ENCODE results near the gene TMEM200A.
"Not testable (repeated sequence)": the region's sequence is repeated elsewhere in the genome, so short reads cannot be mapped to it uniquely, and the experiment has no call there.

TMEM200A gene

GRCh38 chr6:130365166-130366106, at the start of gene TMEM200A:
TMEM200A (plus strand) TSS chr6:130366017; CDS start chr6:130440423, 74,406 bp downstream.
- no peak for DNase-seq

GRCh38 chr6:130320908-130321307, 44.9 kb upstream of the TMEM200A start:
- DNase-seq: no peak

GRCh38 chr6:130322673-130323268, 43.0 kb upstream of the TMEM200A start:
- DNase-seq: peak; percentile 85

GRCh38 chr6:130324657-130325056, 41.2 kb upstream of the TMEM200A start:
- no peak for DNase-seq

DNA sequence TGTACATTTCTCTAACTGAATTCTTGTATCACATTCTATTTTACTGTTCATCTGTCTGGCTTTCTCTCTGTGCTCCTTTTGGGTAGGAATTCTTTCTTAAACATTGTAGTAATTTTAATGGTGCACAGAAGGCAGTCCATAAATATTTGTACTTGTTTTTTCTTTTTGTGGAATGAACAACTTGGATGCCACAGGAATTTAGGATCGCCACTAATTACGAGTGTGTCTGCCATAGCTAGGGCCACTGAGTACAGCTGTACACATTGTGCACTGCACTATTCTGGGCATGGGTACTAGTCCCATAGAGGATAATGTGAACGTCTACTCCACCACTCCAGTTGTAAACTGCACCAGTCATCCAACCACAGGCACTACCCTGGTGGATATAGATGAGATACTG, 39.3 kb upstream of the TMEM200A start:
- no peak for DNase-seq

- no peak for DNase-seq
Measured at GRCh38 chr6:130337534-130337933, 28.3 kb upstream of the TMEM200A start.

DNA sequence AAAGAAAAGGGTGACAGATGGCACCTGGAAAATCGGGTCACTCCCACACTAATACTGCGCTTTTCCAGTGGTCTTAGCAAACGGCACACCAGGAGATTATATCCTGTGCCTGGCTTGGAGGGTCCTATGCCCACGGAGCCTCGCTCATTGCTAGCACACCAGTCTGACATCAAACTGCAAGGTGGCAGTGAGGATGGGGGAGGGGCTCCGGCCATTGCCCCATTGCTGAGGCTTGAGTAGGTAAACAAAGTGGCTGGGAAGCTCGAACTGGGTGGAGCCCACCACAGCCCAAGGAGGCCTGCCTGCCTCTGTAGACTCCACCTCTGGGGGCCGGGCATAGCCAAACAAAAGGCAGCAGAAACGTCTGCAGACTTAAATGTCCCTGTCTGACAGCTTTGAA, 19.5 kb upstream of the TMEM200A start:
- DNase-seq: not testable (repeated sequence)

GRCh38 chr6:130354322-130354721, 11.5 kb upstream of the TMEM200A start:
- DNase-seq: no peak

GRCh38 chr6:130355572-130355971, 10.2 kb upstream of the TMEM200A start:
- DNase-seq: no peak

DNA sequence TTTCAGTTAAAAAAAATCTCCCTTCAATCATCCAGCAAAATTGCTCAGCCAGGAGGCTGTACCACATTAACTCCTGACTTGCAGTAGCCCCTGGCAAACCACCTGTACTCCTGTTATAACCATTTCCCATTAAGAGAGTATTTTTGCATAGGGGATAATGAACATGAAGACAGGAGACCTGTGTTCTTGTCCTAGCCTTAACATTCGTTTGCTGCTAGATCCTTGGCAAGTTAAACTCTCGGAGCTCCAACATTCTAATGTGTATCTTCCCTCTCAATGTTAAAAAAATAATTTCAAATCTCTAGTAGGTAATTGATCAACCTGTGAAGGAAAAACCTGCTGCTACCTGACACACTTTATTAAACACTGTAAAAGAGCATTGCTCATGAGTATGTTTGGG, 8.4 kb upstream of the TMEM200A start:
- DNase-seq: no peak

DNA sequence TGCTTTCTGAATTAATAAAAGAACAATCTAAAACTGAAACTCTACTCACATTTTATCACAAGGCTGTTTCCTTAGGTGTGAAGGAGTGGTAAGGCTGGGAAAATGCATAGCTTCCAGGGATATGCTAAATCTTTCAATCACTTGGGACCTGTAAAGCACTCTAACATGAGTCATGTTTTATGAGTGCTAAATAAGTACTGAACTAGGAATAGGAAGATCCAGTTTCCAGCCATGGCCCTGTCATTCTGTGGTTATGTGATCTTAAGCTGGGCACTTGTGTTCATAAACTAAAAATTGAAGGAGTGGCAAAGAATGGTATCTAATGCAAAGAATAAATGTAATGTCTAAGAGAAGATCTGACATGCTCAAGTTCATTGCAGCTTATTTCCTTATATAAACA, 6.1 kb upstream of the TMEM200A start:
- no peak for DNase-seq

DNA sequence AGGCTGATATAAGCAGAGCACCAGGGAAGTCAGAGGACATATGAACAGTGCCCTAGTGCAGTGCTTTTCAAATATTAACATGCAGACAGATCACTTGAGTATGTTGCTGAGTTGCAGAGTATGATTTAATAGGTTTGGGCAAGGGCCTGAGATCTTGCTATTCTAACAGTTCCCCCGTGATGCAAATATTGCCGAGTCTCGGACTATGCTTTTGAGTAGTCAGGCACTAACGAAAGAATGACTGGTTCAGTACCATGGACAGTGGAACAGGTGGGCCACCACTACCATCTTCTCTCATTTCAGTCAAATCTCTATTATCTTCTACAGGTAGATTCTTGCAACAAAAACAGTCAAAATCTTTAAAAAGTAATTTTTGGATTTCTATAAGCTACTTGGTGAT, 3.7 kb upstream of the TMEM200A start:
- peak; percentile 34 for DNase-seq

GRCh38 chr6:130364224-130364780, 1.5 kb upstream of the TMEM200A start:
- DNase-seq: no peak

DNA sequence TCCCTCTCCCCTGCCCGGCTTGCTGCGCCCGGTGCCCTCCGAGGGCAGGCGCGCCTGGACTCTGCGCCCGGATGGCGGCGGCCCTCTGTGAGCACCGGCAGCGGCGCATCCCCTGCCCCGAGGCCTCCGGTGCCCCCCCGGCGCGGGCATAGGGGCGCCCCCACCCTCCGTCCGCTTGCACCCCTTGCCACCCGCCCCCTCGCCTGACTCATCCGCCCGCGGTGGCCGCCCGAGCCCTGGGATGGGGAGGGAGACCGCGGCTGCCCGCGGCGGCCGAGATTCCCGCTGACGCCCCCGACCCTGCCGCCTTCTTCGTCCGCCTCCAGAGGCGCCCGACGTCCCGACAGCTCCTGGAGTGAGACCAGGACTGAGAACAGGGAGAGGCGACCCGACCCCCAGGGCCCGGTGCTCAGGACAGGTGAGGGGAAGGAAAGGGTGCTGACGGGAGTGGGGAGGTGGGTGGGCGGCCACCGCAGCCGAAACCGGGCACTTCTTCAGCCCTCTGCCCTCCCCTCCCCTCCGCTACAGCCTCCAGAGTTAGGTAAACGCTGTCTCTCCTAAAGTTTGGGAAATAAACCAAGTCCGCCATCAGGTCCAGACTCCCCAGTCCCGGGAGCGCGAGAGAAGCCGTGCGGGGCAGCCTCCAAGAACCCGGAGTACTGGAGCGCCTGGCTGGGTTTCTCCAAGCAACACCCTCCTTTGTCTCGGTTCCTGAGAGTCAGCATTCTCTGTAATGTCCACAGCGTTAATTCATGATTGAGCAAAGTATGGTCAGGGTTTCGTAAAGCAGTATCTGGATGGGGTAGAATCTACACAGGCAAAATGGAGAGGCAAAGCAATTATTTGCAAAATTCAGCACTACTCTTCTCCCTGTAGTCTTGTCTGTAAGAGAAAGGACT, 539 bp downstream of the TMEM200A start:
- no peak for DNase-seq

DNA sequence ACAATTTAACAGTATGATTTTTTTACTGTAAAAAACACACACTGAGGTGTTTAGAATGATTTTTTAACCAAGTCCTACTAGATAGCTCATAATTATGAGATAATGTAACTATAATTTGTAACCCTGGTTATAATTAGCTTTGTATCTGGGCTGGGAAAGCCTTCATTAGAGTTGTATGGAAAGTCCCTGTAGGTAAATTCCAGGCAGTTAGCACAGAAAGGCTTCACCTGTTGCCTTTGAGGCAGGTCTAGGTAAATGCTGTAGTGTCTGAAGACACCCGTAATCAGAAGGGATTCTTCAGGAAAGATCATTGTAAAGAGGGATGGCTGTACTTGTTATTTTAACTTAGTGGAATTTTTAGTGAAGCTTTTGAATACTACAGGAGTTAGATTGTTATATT, 1.9 kb downstream of the TMEM200A start:
- no peak for DNase-seq

- DNase-seq: no peak
Measured at GRCh38 chr6:130368576-130368975, 2.8 kb downstream of the TMEM200A start.

DNA sequence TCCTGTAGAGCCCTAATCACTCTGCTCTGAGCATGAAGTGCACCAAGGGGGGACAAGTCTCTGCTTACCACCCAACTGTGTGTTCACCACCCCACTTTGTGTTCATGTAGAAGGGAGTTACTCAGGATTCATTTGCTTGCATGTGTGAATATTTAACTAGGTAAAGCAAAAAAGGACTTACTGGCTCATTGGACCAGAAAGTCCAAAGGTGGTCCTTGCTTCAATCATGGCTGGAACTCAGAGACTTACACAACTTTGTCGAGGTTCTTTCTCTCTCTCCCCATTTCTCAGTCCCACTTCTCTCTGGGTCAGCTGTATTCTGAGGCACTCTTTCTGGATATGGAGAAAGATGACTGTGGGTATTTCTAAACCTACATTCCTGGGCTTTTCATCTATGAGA, 4.0 kb downstream of the TMEM200A start:
- no peak for DNase-seq

- no peak for DNase-seq
Measured at GRCh38 chr6:130371921-130372420, 6.2 kb downstream of the TMEM200A start.

DNA sequence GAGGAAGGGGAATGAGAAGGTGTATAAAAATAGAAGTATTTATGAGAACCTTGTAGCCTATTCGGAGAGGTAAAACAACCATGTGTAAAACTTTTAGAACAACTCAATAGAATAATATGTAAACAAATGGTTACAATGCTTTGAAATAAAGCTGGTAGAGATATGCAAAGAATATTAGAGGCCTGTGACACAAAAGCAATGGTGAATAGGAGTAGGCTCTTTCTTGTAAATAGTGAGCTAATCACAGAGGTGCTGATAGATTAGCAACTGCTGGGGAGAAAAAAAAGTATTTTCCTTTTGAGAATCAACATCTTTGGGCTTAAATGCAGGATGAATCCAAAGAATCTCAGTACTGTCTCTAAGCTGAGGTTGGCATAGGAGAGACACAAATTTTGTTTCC, 7.0 kb downstream of the TMEM200A start:
- DNase-seq: no peak

GRCh38 chr6:130373992-130374391, 8.2 kb downstream of the TMEM200A start:
- DNase-seq: no peak

DNA sequence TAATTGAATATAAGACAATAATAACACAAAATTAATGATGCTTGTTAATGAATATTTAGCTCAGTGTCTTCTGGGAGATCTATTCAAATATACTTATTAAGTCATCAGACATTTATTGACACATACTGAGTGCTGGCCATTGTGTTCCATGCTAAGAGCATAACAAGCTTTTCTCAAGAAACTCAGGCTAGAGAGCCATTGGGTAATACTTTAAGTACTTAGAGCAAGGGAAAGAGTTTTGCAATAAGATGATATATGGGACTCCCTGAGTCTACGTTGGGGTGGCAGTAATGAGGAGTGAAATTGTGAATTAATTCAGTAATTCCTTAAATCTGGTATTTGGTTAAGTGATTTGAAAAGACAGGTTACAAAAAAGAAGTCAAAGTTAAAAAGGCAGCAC, 11.1 kb downstream of the TMEM200A start:
- DNase-seq: no peak

- DNase-seq: no peak
Measured at GRCh38 chr6:130377371-130377770, 11.6 kb downstream of the TMEM200A start.

- no peak for DNase-seq
Measured at GRCh38 chr6:130377915-130378314, 12.1 kb downstream of the TMEM200A start.
